CD14-positive monocyte (primary cell): ENCODE data around the gene PI4KA. TPM values are rescaled to one million over a fixed set of nuclear protein-coding genes. Genes with fewer than 3 reads are reported as not detected.
"Not testable (repeated sequence)": the region's sequence is repeated elsewhere in the genome, so short reads cannot be mapped to it uniquely, and the experiment has no call there.

Experiments used
- DNase-seq, 3 donors: peaks; one replicate each; pipeline ENCODE4 v3.0.0-alpha.2; 2011 to 2022
- H2AFZ ChIP-seq: 2 replicates; pipeline ENCODE4 v1.6.0; 2012; ENCODE audit warnings: mild to moderate bottlenecking, low read depth, low read length, inconsistent platforms; ENCODE audit not compliant: insufficient read depth, poor library complexity, severe bottlenecking
- H3K27ac ChIP-seq, 2 donors: 1 replicate in 1 of 2; 2 replicates in 1 of 2; pipeline ENCODE4 v1.5.1; 2012 to 2013; ENCODE audit warnings: low read length in 2 of 2, control low read depth in 1 of 2, inconsistent platforms in 1 of 2, low read depth in 1 of 2, mild to moderate bottlenecking in 1 of 2
- H3K27me3 ChIP-seq, 2 donors: one replicate each; pipeline versions ENCODE4 v1.6.0 to v1.6.1; 2011 to 2013; ENCODE audit warnings: low read length in 2 of 2; ENCODE audit not compliant: control insufficient read depth in 2 of 2, insufficient read depth in 2 of 2
- H3K36me3 ChIP-seq, 2 donors: replicated peaks in 1 of 2; 1 replicate in 1 of 2; 2 replicates in 1 of 2; pipeline versions ENCODE4 v1.5.1 to v1.6.1; 2012 to 2013; ENCODE audit warnings: low read length in 2 of 2, control low read depth in 1 of 2, inconsistent platforms in 1 of 2, mild to moderate bottlenecking in 1 of 2; ENCODE audit not compliant: insufficient read depth in 2 of 2, control insufficient read depth in 1 of 2
- H3K4me1 ChIP-seq, 2 donors: 1 replicate in 1 of 2; 2 replicates in 1 of 2; pipeline versions ENCODE4 v1.5.1 to v1.6.1; 2012 to 2013; ENCODE audit warnings: low read length in 2 of 2, control low read depth in 1 of 2, inconsistent platforms in 1 of 2, mild to moderate bottlenecking in 1 of 2, moderate library complexity in 1 of 2; ENCODE audit not compliant: insufficient read depth in 2 of 2, control insufficient read depth in 1 of 2
- H3K4me2 ChIP-seq: replicated peaks from 2 replicates; pipeline ENCODE3; 2012; ENCODE audit warnings: low read length, moderate library complexity, mild to moderate bottlenecking; ENCODE audit not compliant: poor library complexity, severe bottlenecking; ENCODE audit errors: extremely low read depth
- H3K4me3 ChIP-seq, 3 experiments: fragments of 200-600 bp in 1 of 3; sonication (generic) in 1 of 3; replicated peaks in 1 of 3; 1 replicate in 2 of 3; 2 replicates in 1 of 3; pipeline ENCODE4 v1.5.1; 2011 to 2013; ENCODE audit warnings: low read length in 3 of 3, mild to moderate bottlenecking in 3 of 3, control low read depth in 2 of 3, low read depth in 2 of 3, inconsistent platforms in 1 of 3, moderate library complexity in 1 of 3
- H3K79me2 ChIP-seq: 2 replicates; pipeline ENCODE4 v1.6.0; 2012; ENCODE audit warnings: mild to moderate bottlenecking, control low read depth, inconsistent platforms, low read length, moderate library complexity; ENCODE audit not compliant: insufficient read depth
- H3K9ac ChIP-seq: 2 replicates; pipeline ENCODE4 v1.6.0; 2017; ENCODE audit warnings: low read length, mild to moderate bottlenecking; ENCODE audit not compliant: insufficient read depth, poor library complexity, severe bottlenecking
- H3K9me3 ChIP-seq, 2 donors: replicated peaks in 1 of 2; 1 replicate in 1 of 2; 2 replicates in 1 of 2; pipeline versions ENCODE4 v1.5.1 to v1.6.1; 2012 to 2013; ENCODE audit warnings: low read length in 2 of 2, control low read depth in 1 of 2; ENCODE audit not compliant: control insufficient read depth in 1 of 2, insufficient read depth in 1 of 2
- H4K20me1 ChIP-seq: 2 replicates; pipeline ENCODE4 v1.6.0; 2012; ENCODE audit warnings: mild to moderate bottlenecking, low read length, control low read depth, moderate library complexity; ENCODE audit not compliant: insufficient read depth
- H3K27ac Mint-ChIP-seq, 7 donors: one replicate each; pipeline ENCODE4 v1.8.0; 2020; ENCODE audit warnings: mild to moderate bottlenecking in 7 of 7, mixed read lengths in 7 of 7, moderate library complexity in 6 of 7, inconsistent platforms in 2 of 7
- H3K27me3 Mint-ChIP-seq, 3 donors: one replicate each; pipeline ENCODE4 v1.8.0; 2021 to 2022; ENCODE audit warnings: low read depth in 3 of 3, mild to moderate bottlenecking in 3 of 3, mixed read lengths in 3 of 3, moderate library complexity in 3 of 3, inconsistent platforms in 1 of 3
- H3K36me3 Mint-ChIP-seq, 2 donors: one replicate each; pipeline ENCODE4 v1.8.0; 2020; ENCODE audit warnings: mixed read lengths in 2 of 2, inconsistent platforms in 1 of 2, mild to moderate bottlenecking in 1 of 2
- H3K4me1 Mint-ChIP-seq: one replicate; pipeline ENCODE4 v1.8.0; 2020; ENCODE audit warnings: mild to moderate bottlenecking, mixed read lengths
- H3K4me3 Mint-ChIP-seq, 2 donors: one replicate each; pipeline ENCODE4 v1.8.0; 2020; ENCODE audit warnings: mild to moderate bottlenecking in 2 of 2, mixed read lengths in 2 of 2, moderate library complexity in 1 of 2
- H3K9me3 Mint-ChIP-seq, 7 donors: one replicate each; pipeline ENCODE4 v1.8.0; 2020 to 2022; ENCODE audit warnings: mixed read lengths in 7 of 7, mild to moderate bottlenecking in 6 of 7, moderate library complexity in 6 of 7, inconsistent platforms in 2 of 7
- CTCF ChIP-seq: fragments of 200-600 bp; IDR thresholded peaks from one replicate; pipeline ENCODE4 v1.8.0; 2022; ENCODE audit warnings: antibody characterized with exemption, mild to moderate bottlenecking
- WGBS: methylation state at CpG from one replicate; pipeline ENCODE4 v1.1.5; 2013; ENCODE audit warnings: missing lambda C conversion rate; ENCODE audit not compliant: insufficient coverage; 5-methylcytosine and 5-hydroxymethylcytosine counted together
- intact Hi-C, 2 donors: fragments of 100-400 bp; cut with micrococcal nuclease; formaldehyde crosslinking; loops; one replicate each; pipeline versions ENCODE4 v1.15.0 to v1.15.1; 2023
- polyA plus RNA-seq, 3 donors: library from polyadenylated mRNA; depleted of rRNA in 1 of 3; unstranded in 2 of 3; stranded (reverse) in 1 of 3; fragments of 300-500 nt in 2 of 3; fragments of >200 nt in 1 of 3; fragmentation: Illumina TruSeq in 2 of 3; gene quantifications; 1 replicate in 2 of 3; 2 replicates in 1 of 3; pipeline ENCODE4 v1.2.3, GENCODE V29; 2012 to 2021

The PI4KA gene
- polyA plus RNA-seq, 3 donors: 22.8 to 74.4 (median 38.2) TPM

DNA sequence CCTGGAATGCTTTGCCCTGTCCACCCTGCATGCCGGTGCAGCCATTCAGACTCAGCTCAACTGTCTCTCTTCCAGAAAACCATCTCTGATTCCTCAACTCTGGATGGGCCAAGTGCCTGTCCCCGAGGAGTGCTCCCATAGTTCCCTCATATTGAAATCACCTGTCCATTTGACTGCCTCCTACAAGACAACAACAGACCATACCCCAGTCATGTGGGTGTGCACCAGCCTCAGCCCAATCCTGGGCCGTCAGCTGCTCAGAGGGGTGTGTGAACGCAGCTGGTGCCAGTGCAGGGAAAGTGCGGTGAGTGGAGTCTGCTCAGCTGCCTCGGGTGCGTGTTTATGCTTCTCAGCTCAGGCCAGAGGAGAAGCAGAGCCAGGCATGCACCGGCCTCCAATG lies 126.2 kb downstream of the PI4KA start:
- H3K27ac ChIP-seq, H3K4me2 ChIP-seq, H3K4me3 ChIP-seq, H3K9ac ChIP-seq, H3K4me3 Mint-ChIP-seq, H3K79me2 ChIP-seq, intact Hi-C loops, H3K4me1 Mint-ChIP-seq, H3K9me3 ChIP-seq, DNase-seq, H3K27me3 Mint-ChIP-seq, H3K27me3 ChIP-seq, H2AFZ ChIP-seq, H3K4me1 ChIP-seq, H3K9me3 Mint-ChIP-seq, H4K20me1 ChIP-seq: not testable (repeated sequence)
- peak overlapping the region in 1 of 7 donors; percentile 21 for H3K27ac Mint-ChIP-seq
- H3K36me3 ChIP-seq: peaks cover 39 to 44% of the 10 kb centered on the region in 2 donors
- WGBS: 96% methylated on average over 2 of the region's 8 CpGs
- H3K36me3 Mint-ChIP-seq: peaks cover 45 to 53% of the 10 kb centered on the region in 2 donors

DNA sequence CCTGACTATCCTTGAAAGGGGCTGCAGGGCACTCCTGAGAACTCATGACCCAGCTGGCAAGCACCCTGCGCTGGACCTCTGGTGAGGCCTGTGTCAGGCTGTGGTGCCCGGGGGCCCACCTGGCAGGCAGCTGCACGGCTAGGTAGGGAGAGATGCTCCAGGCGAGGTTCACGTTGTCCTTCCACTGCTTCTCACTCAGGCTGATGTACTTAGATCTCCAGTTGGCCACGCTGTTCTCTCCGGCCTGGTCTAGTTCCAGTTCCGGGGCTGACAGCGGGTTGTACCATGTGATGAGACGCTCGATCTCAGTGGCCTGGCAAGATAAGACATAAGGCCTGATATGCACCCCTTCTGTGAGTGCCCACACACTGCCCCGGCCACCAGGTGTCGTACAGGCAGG lies 129.4 kb downstream of the PI4KA start:
- H3K27me3 Mint-ChIP-seq: peaks cover 0 to 2% (median 0%) of the 10 kb centered on the region in 3 donors
- H3K36me3 Mint-ChIP-seq: peaks cover 61 to 74% of the 10 kb centered on the region in 2 donors
- Histone ChIP-seq H2AFZ (no peak overlapping the region), H3K36me3 (peaks cover 57 to 74% of the 10 kb centered on the region in 2 donors), H4K20me1 (no peaks in the 10 kb centered on the region), H3K79me2 (no peaks in the 10 kb centered on the region), H3K27ac (no peak overlapping the region), H3K4me2 (no peak overlapping the region), H3K27me3 (no peaks in the 10 kb centered on the region), H3K4me3 (no peak overlapping the region), H3K9me3 (no peaks in the 10 kb centered on the region), H3K9ac (no peak overlapping the region), H3K4me1 (no peaks in the 10 kb centered on the region)
- intact Hi-C loops: no loop called here
- no peaks in the 10 kb centered on the region for H3K4me1 Mint-ChIP-seq
- 98% methylated on average over 13 of the region's 13 CpGs for WGBS
- TF ChIP-seq CTCF: no peak
- DNase-seq: no peak
- no peaks in the 10 kb centered on the region for H3K9me3 Mint-ChIP-seq
- H3K27ac Mint-ChIP-seq: no peak overlapping the region
- no peak overlapping the region for H3K4me3 Mint-ChIP-seq
